Spinal cord (tissue), 10 donors: ENCODE measurements around the gene ST8SIA3. TPM values are rescaled to one million over a fixed set of nuclear protein-coding genes. Genes with fewer than 3 reads are reported as not detected.

Source experiments
- DNase-seq, 6 donors: peaks; one replicate each; pipeline versions ENCODE4 v3.0.0 to v3.0.0-alpha.2; 2013 to 2015; ENCODE audit warnings: low spot score in 6 of 6, low read depth in 4 of 6
- H3K27ac ChIP-seq: one replicate; pipeline ENCODE4 v1.5.1; 2013; ENCODE audit warnings: low read depth, low read length, control low read depth
- H3K27me3 ChIP-seq: one replicate; pipeline ENCODE4 v1.6.1; 2013; ENCODE audit warnings: low read length; ENCODE audit not compliant: control insufficient read depth, insufficient read depth
- H3K36me3 ChIP-seq: one replicate; pipeline ENCODE4 v1.6.1; 2013; ENCODE audit warnings: low read length; ENCODE audit not compliant: control insufficient read depth, insufficient read depth
- H3K4me1 ChIP-seq: one replicate; pipeline ENCODE4 v1.6.1; 2013; ENCODE audit warnings: low read length; ENCODE audit not compliant: control insufficient read depth, insufficient read depth
- H3K4me3 ChIP-seq: one replicate; pipeline ENCODE4 v1.5.1; 2013; ENCODE audit warnings: low read depth, low read length, control low read depth
- H3K9me3 ChIP-seq: one replicate; pipeline ENCODE4 v1.6.1; 2013; ENCODE audit warnings: low read length; ENCODE audit not compliant: control insufficient read depth, insufficient read depth
- WGBS: methylation state at CpG from one replicate; pipeline ENCODE4 v1.1.5; 2013; ENCODE audit warnings: missing lambda C conversion rate; ENCODE audit not compliant: insufficient coverage; 5-methylcytosine and 5-hydroxymethylcytosine counted together
- polyA plus RNA-seq, 2 donors: library from polyadenylated mRNA; unstranded; fragments of 120-200 nt; gene quantifications; one replicate each; pipeline ENCODE4 v1.2.1, GENCODE V29; 2013; ENCODE audit not compliant: insufficient read length in 2 of 2
- total RNA-seq, 2 donors: library from RNA; depleted of rRNA in 1 of 2; stranded (reverse); fragments of 120-200 nt in 1 of 2; fragments of >200 nt in 1 of 2; gene quantifications; one replicate each; pipeline versions ENCODE4 v1.2.3 to v1.2.4, GENCODE V29; 2013 to 2014
- donor health status: healthy.

Gene ST8SIA3
- total and polyA plus RNA-seq, 4 donors = 8.9 to 49.4 (median 39.2) TPM

DNA sequence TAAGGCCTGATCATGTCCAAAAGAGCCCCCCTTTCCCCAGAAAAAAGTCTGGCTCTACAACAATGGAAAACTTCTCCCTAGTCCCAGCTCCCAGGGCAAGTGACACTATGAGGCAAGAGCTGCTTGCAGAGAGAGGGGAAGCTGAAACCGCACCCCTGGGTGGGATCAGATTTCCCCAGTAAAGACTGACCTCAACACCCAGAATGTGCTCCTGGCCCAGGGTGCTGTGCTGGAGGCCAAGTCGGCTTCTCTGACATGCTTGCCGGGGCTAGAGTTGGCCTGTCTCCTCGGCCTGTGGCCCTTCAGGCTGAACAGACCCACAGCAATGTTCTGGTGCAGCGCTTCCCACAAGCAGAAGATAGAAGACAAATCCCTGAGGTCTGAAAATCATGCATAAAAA, 18.4 kb upstream of the ST8SIA3 start:
- no peak overlapping the region for H3K27ac ChIP-seq
- H3K36me3 ChIP-seq = no peaks in the 10 kb centered on the region
- DNase-seq = no peak
- WGBS = 64% methylated on average over 5 of the region's 5 CpGs
- H3K9me3 ChIP-seq = no peaks in the 10 kb centered on the region
- H3K27me3 ChIP-seq = no peaks in the 10 kb centered on the region
- no peaks in the 10 kb centered on the region for H3K4me1 ChIP-seq
- no peak overlapping the region for H3K4me3 ChIP-seq

DNA sequence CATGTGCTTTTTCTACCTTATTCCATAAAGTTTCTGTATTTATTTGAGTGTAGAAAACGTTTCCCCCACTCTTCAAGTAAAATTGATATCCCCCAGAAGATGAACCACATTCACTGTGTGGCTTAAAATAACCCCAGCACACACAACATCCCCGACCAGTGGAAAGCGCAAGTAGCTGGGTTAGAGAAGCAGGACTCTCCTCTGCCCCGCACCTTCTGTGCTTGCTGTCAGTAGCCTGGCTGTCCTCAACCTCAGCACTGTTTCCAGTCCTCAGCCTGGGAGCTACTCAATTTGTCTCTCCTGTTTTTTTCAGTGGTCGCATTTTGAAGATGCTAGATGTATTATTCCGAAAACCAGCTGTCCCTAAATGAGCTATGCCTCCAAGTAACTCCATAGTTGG, 18.0 kb upstream of the ST8SIA3 start:
- Histone ChIP-seq H3K36me3 (no peaks in the 10 kb centered on the region), H3K9me3 (no peaks in the 10 kb centered on the region), H3K4me1 (no peaks in the 10 kb centered on the region), H3K4me3 (no peak overlapping the region), H3K27ac (no peak overlapping the region), H3K27me3 (no peaks in the 10 kb centered on the region)
- DNase-seq = no peak
- 76% methylated on average over 3 of the region's 6 CpGs for WGBS

DNA sequence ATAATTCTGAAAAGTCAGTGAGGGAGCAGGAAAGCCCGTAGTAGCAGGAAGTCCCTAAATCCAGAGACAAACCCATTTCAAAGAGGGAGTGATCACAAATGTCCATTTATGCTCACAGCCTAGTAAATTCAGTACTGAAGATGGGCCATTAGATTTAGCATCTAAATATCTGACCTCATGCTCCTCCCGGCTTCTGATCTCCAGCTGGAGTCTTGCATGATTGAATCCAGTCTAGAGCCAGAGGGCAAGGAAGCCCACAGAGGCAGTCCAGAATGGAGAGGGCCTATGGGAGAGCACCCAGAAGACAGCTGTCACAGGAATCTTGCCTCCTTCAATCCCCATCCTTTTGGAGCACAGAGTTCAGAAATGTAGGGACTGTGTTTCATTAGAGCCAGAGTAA, 16.0 kb upstream of the ST8SIA3 start:
- WGBS = 75% methylated on average over 2 of the region's 2 CpGs
- Histone ChIP-seq H3K27me3 (no peaks in the 10 kb centered on the region), H3K4me1 (no peaks in the 10 kb centered on the region), H3K9me3 (no peaks in the 10 kb centered on the region), H3K36me3 (no peaks in the 10 kb centered on the region), H3K4me3 (no peak overlapping the region), H3K27ac (no peak overlapping the region)
- DNase-seq = no peak

DNA sequence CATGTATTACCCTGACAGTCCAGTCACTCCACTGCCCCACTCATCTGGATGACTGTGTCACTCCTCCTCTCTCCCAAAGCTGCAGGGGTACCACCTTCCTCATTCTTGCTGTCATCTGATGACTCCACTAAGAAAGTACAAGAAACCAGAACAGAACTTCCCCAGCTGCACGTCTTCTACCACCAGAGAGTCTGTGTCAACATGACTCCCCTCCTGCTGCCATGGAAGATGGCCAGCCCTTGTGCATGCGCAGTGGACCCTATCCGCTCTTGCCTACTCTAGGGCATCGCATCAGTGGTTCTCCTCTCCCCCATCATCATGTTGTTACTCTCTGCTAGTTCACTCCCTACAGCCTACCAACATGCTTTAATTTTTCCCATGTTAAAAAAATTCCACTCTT, 14.5 kb upstream of the ST8SIA3 start:
- Histone ChIP-seq H3K9me3 (no peaks in the 10 kb centered on the region), H3K4me1 (no peaks in the 10 kb centered on the region), H3K36me3 (no peaks in the 10 kb centered on the region), H3K4me3 (no peak overlapping the region), H3K27ac (no peak overlapping the region), H3K27me3 (no peaks in the 10 kb centered on the region)
- 92% methylated on average over 4 of the region's 4 CpGs for WGBS
- DNase-seq = no peak

DNA sequence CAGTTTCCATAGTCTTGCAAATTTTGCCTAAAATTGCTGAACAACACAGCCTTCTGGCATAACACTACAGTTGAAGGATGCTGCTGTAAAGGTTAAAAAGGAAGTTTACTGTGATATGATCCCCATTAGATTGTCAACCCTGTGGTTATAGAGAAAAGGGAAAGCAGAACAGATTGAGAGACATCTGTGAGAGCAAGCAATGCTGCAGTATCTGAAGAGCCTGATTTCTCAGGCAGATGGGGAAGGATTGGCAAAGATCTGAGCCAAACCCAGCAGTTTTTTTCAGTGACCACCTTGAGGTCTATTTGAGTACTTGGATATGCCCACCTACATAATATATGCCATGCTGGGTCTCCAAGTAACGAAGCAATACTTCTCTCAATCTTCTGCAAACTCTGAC, 8.5 kb upstream of the ST8SIA3 start:
- no CpG with 5 or more reads among the region's 1 CpG for WGBS
- Histone ChIP-seq H3K9me3 (no peaks in the 10 kb centered on the region), H3K27me3 (peaks cover 9% of the 10 kb centered on the region), H3K4me1 (no peaks in the 10 kb centered on the region), H3K4me3 (no peak overlapping the region), H3K27ac (no peak overlapping the region), H3K36me3 (no peaks in the 10 kb centered on the region)
- DNase-seq = peak in 2 of 6 donors; percentile 45 to 56

DNA sequence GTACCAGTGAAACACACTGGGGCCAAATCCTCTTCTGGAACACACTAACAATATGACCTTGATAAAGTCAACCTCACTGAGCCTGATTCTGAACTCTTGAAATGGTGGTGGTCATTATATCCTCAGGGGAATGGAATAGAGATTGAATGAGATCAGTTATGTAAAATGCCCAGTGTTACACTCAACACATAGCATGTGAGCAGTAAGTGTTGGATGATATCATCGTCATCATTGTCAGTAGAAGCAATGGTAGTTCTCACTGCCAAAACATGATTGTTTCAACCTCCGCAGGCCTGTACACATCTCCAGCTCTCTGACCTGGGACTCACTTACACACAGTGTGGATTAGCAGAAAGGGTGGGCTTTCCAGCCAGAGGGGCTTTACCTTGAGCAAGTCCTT, 5.5 kb upstream of the ST8SIA3 start:
- H3K36me3 ChIP-seq = no peaks in the 10 kb centered on the region
- peaks cover 19% of the 10 kb centered on the region for H3K27me3 ChIP-seq
- H3K4me1 ChIP-seq = peaks cover 4% of the 10 kb centered on the region
- no peak overlapping the region for H3K27ac ChIP-seq
- no peak for DNase-seq
- no peaks in the 10 kb centered on the region for H3K9me3 ChIP-seq
- WGBS = no CpG with 5 or more reads among the region's 2 CpGs
- no peak overlapping the region for H3K4me3 ChIP-seq

DNA sequence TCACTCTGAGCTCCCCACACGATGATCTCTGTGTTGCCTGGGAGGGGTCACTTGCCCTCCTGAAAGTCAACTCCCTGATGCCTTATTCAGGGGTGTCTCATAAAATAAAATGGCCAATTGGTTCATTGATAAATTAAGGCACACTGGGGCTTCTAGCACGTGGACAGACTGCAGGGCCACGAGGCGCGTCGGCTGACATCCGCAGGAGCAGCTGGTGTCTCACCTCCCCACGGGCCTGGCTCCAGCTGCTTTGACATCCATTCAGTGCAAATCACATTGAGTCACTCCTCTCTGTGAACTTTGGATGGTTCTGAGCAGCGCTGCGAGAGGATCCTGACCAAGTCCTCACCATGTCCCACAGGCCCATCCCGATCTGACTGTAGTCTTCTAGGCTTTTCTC, 4.6 kb upstream of the ST8SIA3 start:
- Histone ChIP-seq H3K36me3 (no peaks in the 10 kb centered on the region), H3K27me3 (peaks cover 24% of the 10 kb centered on the region), H3K9me3 (no peaks in the 10 kb centered on the region), H3K4me3 (no peak overlapping the region), H3K27ac (no peak overlapping the region), H3K4me1 (peaks cover 10% of the 10 kb centered on the region)
- WGBS = 72% methylated on average over 11 of the region's 11 CpGs
- DNase-seq = no peak

DNA sequence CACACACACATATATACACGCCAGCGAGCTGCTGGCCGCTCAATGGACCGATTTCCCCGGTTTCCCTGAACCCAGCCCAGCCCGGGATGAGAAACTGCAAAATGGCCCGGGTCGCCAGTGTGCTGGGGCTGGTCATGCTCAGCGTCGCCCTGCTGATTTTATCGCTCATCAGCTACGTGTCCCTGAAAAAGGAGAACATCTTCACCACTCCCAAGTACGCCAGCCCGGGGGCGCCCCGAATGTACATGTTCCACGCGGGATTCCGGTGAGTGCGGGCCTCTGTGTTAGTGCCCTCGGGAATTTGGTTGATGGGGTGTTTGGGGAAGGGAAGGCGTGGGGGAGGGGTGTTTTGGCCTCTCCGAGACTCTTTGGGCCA, 392 bp downstream of the ST8SIA3 start:
- Histone ChIP-seq H3K27ac (peak overlapping the region; percentile 49), H3K27me3 (peaks cover 33% of the 10 kb centered on the region)

DNA sequence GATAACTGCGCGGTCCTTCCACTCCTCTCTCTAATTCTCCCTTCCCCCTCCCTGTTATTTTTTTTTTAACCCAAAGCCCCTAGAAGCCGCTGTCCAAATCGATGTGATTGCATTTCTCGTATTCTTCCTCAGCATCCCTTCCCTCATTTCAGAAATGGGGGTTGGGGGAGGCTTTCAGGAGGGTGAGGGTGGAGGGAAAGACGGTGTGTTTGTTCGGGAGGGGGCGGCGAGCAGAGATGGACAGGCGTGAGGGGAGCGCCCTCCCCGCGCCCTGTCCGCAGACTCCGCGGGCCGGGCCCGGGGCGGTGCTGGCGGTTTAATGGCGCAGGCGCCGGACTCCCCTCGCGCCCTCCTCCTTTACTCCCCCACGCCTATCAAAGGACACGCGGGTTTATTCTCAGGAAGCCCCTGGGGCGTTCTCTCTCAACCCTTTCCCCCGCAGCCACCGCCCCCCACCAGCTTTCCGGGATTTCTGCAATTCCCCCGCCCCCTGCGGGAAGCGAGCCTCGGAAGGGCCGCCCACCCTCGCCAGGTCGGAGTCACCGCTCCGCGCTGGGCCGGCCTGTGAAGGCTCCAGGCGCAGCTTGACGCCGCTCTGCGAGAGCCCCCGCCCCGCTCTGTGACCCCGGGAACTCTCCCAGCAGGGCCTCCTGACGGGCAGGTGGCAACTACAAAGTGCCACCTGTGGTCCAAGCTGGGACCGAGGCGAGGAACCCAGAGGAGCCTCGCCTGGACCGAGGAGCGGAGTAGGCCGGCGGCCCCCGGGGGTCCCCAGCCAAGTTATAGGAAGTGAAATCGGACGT, 981 bp downstream of the ST8SIA3 start:
- DNase-seq = peak in 5 of 6 donors; percentile 12 to 88 (median 38)
- Histone ChIP-seq H3K9me3 (no peaks in the 10 kb centered on the region), H3K4me1 (peaks cover 25% of the 10 kb centered on the region), H3K27ac (peak overlapping the region; percentile 49), H3K27me3 (peaks cover 31% of the 10 kb centered on the region), H3K36me3 (no peaks in the 10 kb centered on the region), H3K4me3 (peak overlapping the region; percentile 43)
- WGBS = under 1% methylated on average over 53 of the region's 61 CpGs

More for the DNA sequence above, 392 bp downstream of the ST8SIA3 start:
- H3K4me1 ChIP-seq = peaks cover 25% of the 10 kb centered on the region
- H3K4me3 ChIP-seq = peak overlapping the region; percentile 43
- H3K36me3 ChIP-seq = no peaks in the 10 kb centered on the region
- 0% methylated on average over 21 of the region's 23 CpGs for WGBS
- peak in 4 of 6 donors; percentile 17 to 81 (median 50) for DNase-seq
- H3K9me3 ChIP-seq = no peaks in the 10 kb centered on the region

DNA sequence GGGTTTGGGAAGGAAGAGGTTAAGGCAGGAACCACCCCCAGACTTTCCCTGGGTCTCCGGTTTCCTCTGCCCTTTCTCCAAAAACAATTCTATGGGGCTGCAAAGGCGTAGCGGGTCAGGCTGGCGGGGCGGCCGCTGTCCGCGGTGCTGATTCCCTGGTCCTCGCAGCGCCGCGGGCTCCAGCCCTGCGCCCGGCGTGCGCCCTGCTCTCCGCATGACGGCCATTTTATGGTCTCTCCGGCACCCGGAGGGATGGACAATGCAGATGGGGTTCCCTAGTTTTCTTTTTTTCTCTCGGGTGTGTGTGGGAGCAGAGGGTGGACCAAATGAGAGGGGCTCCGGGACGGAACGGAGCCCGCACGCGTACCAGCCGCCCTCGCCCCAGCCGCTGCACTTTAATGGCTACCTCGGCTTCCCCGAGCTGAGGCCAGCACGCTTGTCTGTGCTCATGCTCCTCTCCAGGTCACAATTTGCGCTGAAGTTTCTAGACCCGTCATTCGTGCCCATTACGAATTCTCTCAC, 1.6 kb downstream of the ST8SIA3 start:
- Histone ChIP-seq H3K4me3 (peak overlapping the region; percentile 43), H3K36me3 (no peaks in the 10 kb centered on the region), H3K27ac (peak overlapping the region; percentile 22), H3K9me3 (no peaks in the 10 kb centered on the region), H3K27me3 (peaks cover 31% of the 10 kb centered on the region), H3K4me1 (peaks cover 25% of the 10 kb centered on the region)
- DNase-seq = peak in 5 of 6 donors; percentile 15 to 78 (median 51)
- under 1% methylated on average over 33 of the region's 37 CpGs for WGBS
